Liver (tissue), 9 donors: ENCODE measurements around the gene NDUFA7. TPM values are rescaled to one million over a fixed set of nuclear protein-coding genes. Genes with fewer than 3 reads are reported as not detected.
A peak's percentile ranks its signal among the peaks of the same experiment; 100 is the strongest.

Experiments used
- DNase-seq: peaks from one replicate; pipeline ENCODE4 v3.0.0-alpha.2; 2017; ENCODE audit warnings: low spot score
- H3K27ac ChIP-seq, 2 donors: one replicate each; pipeline ENCODE4 v1.7.0; 2013; ENCODE audit warnings: inconsistent platforms in 2 of 2, low read length in 2 of 2, control low read depth in 1 of 2, low read depth in 1 of 2, mild to moderate bottlenecking in 1 of 2
- H3K27me3 ChIP-seq, 4 donors: one replicate each; pipeline versions ENCODE4 v1.6.1 to v1.7.0; 2013; ENCODE audit warnings: low read length in 3 of 4, inconsistent platforms in 1 of 4, mild to moderate bottlenecking in 1 of 4, moderate library complexity in 1 of 4; ENCODE audit not compliant: control insufficient read depth in 4 of 4, insufficient read depth in 4 of 4
- H3K36me3 ChIP-seq, 4 donors: one replicate each; pipeline versions ENCODE4 v1.6.1 to v1.7.0; 2013; ENCODE audit warnings: low read length in 3 of 4, mild to moderate bottlenecking in 3 of 4, low read depth in 1 of 4, moderate library complexity in 1 of 4; ENCODE audit not compliant: control insufficient read depth in 4 of 4, insufficient read depth in 3 of 4
- H3K4me1 ChIP-seq, 4 donors: one replicate each; pipeline versions ENCODE4 v1.6.1 to v1.7.0; 2013; ENCODE audit warnings: low read length in 3 of 4, mild to moderate bottlenecking in 3 of 4, moderate library complexity in 1 of 4; ENCODE audit not compliant: control insufficient read depth in 4 of 4, insufficient read depth in 4 of 4
- H3K4me3 ChIP-seq, 3 donors: one replicate each; pipeline versions ENCODE4 v1.6.1 to v1.7.0; 2013; ENCODE audit warnings: low read length in 3 of 3, control low read depth in 1 of 3, low read depth in 1 of 3, mild to moderate bottlenecking in 1 of 3
- H3K9ac ChIP-seq, 2 donors: one replicate each; pipeline ENCODE4 v1.7.0; 2013; ENCODE audit warnings: low read length in 2 of 2, mild to moderate bottlenecking in 2 of 2, moderate library complexity in 2 of 2, control low read depth in 1 of 2, low read depth in 1 of 2
- H3K9me3 ChIP-seq, 4 donors: one replicate each; pipeline versions ENCODE4 v1.6.1 to v1.7.0; 2013; ENCODE audit warnings: low read length in 3 of 4; ENCODE audit not compliant: control insufficient read depth in 4 of 4
- EGR1 ChIP-seq, 2 donors: IDR thresholded peaks; 2 replicates each; pipeline ENCODE4 v1.6.1; 2016 to 2018; ENCODE audit warnings: antibody characterized with exemption in 2 of 2, low read depth in 2 of 2
- FOXA1 ChIP-seq: IDR thresholded peaks from 2 replicates; pipeline ENCODE4 v1.6.1; 2016; ENCODE audit warnings: antibody characterized with exemption
- FOXA2 ChIP-seq: IDR thresholded peaks from 2 replicates; pipeline ENCODE4 v1.6.1; 2016; ENCODE audit warnings: antibody characterized with exemption
- GABPA ChIP-seq, 2 donors: IDR thresholded peaks in 1 of 2; conservative IDR thresholded peaks in 1 of 2; 2 replicates each; pipeline ENCODE4 v1.6.1; 2016; ENCODE audit warnings: antibody characterized with exemption in 2 of 2, mild to moderate bottlenecking in 1 of 2, moderate library complexity in 1 of 2
- HNF4G ChIP-seq: IDR thresholded peaks from 2 replicates; pipeline ENCODE4 v1.6.1; 2016; ENCODE audit warnings: antibody characterized with exemption
- JUND ChIP-seq, 2 donors: IDR thresholded peaks; 2 replicates each; pipeline ENCODE4 v1.6.1; 2016; ENCODE audit warnings: antibody characterized with exemption in 2 of 2
- MAX ChIP-seq: IDR thresholded peaks from 2 replicates; pipeline ENCODE4 v1.6.1; 2016; ENCODE audit warnings: antibody characterized with exemption
- NR2F2 ChIP-seq: IDR thresholded peaks from 2 replicates; pipeline ENCODE4 v1.6.1; 2016; ENCODE audit warnings: antibody characterized with exemption
- RAD21 ChIP-seq, 2 donors: IDR thresholded peaks; 2 replicates each; pipeline ENCODE4 v1.6.1; 2016; ENCODE audit warnings: antibody characterized with exemption in 2 of 2, mild to moderate bottlenecking in 2 of 2
- RXRA ChIP-seq, 2 donors: IDR thresholded peaks; 2 replicates each; pipeline ENCODE4 v1.6.1; 2017 to 2018; ENCODE audit warnings: antibody characterized with exemption in 2 of 2, mild to moderate bottlenecking in 1 of 2
- SP1 ChIP-seq: IDR thresholded peaks from 2 replicates; pipeline ENCODE4 v1.6.1; 2018; ENCODE audit warnings: antibody characterized with exemption, mild to moderate bottlenecking
- TAF1 ChIP-seq: conservative IDR thresholded peaks from 2 replicates; pipeline ENCODE4 v1.6.1; 2016; ENCODE audit warnings: antibody characterized with exemption, mild to moderate bottlenecking
- YY1 ChIP-seq: IDR thresholded peaks from 2 replicates; pipeline ENCODE4 v1.6.1; 2016; ENCODE audit warnings: antibody characterized with exemption, mild to moderate bottlenecking
- WGBS: extraction: QIAGEN DNeasy Blood & Tissue Kit; methylation state at CpG from one replicate; pipeline ENCODE4 v1.1.7; 2013; 5-methylcytosine and 5-hydroxymethylcytosine counted together
- polyA plus RNA-seq, 2 donors: library from polyadenylated mRNA; stranded (reverse) in 1 of 2; unstranded in 1 of 2; fragments of 200-250 nt in 1 of 2; fragments of >200 nt in 1 of 2; fragmentation: Nextera tagmentation in 1 of 2; extraction: Ambion mirVana in 1 of 2; gene quantifications; one replicate each; pipeline versions ENCODE4 v1.2.1 to v1.2.3, GENCODE V29; 2013 to 2015
- total RNA-seq, 2 donors: library from RNA; depleted of rRNA; stranded (reverse); fragments of >200 nt; gene quantifications; one replicate each; pipeline ENCODE4 v1.2.3, GENCODE V29; 2014
- TF ChIP-seq, protein P1 (sequence below): IDR thresholded peaks from 2 replicates; pipeline ENCODE4 v1.6.1; 2016; ENCODE audit warnings: antibody characterized with exemption, mild to moderate bottlenecking
- TF ChIP-seq, protein P2 (sequence below): IDR thresholded peaks from 2 replicates; pipeline ENCODE4 v1.6.1; 2016; ENCODE audit warnings: antibody characterized with exemption
- TF ChIP-seq, protein P3 (sequence below): IDR thresholded peaks from 2 replicates; pipeline ENCODE4 v1.6.1; 2016; ENCODE audit warnings: antibody characterized with exemption
- TF ChIP-seq, protein P4 (sequence below): fragments of 150-350 bp; IDR thresholded peaks from 2 replicates; pipeline ENCODE4 v1.5.1; 2017; ENCODE audit warnings: improper control_type of control experiment, low read depth, low read length; ENCODE audit not compliant: missing input control
- donor health status: healthy.
- donor health status: healthy.
- donor health status: healthy.
- donor health status: healthy.
- donor health status: healthy.

Gene NDUFA7
- total and polyA plus RNA-seq, 4 donors: 19.6 to 101 (median 55.7) TPM

DNA sequence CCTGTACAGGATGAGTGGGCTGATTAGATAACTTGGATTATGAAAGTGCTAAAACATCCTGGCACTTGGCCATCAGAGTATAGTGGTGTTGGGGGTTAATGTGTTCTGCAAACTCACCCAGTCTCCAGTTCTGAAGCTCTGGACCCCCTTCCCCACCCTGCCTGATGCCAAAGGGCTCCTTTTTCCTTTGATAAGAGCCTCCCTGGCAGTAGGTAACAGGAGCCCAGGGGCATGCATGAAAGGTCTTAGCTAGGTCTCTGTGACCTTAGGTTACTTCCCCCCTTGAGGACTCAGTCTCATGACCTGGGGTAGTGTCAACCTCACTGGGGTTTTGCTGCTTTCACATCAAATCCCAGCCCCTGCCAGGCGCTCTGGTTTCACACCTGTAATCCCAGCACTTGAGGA lies 2.6 kb upstream of the NDUFA7 start (continued):
- no peak for TF ChIP-seq GABPA (IDR thresholded peaks at IDR 0.05 in 1 of 2, conservative IDR thresholded peaks at IDR 0.05 in 1 of 2)
- TF ChIP-seq NR2F2: no peak
- TF ChIP-seq RAD21 (IDR thresholded peaks at IDR 0.05): no peak
- TF ChIP-seq EGR1 (IDR thresholded peaks at IDR 0.05; ENCODE audit: low read depth in 2 of 2): no peak

- no peak for TF ChIP-seq TAF1
- TF ChIP-seq YY1: no peak
- TF ChIP-seq, protein P1, sequence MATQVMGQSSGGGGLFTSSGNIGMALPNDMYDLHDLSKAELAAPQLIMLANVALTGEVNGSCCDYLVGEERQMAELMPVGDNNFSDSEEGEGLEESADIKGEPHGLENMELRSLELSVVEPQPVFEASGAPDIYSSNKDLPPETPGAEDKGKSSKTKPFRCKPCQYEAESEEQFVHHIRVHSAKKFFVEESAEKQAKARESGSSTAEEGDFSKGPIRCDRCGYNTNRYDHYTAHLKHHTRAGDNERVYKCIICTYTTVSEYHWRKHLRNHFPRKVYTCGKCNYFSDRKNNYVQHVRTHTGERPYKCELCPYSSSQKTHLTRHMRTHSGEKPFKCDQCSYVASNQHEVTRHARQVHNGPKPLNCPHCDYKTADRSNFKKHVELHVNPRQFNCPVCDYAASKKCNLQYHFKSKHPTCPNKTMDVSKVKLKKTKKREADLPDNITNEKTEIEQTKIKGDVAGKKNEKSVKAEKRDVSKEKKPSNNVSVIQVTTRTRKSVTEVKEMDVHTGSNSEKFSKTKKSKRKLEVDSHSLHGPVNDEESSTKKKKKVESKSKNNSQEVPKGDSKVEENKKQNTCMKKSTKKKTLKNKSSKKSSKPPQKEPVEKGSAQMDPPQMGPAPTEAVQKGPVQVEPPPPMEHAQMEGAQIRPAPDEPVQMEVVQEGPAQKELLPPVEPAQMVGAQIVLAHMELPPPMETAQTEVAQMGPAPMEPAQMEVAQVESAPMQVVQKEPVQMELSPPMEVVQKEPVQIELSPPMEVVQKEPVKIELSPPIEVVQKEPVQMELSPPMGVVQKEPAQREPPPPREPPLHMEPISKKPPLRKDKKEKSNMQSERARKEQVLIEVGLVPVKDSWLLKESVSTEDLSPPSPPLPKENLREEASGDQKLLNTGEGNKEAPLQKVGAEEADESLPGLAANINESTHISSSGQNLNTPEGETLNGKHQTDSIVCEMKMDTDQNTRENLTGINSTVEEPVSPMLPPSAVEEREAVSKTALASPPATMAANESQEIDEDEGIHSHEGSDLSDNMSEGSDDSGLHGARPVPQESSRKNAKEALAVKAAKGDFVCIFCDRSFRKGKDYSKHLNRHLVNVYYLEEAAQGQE: no peak
- TF ChIP-seq, protein P2, sequence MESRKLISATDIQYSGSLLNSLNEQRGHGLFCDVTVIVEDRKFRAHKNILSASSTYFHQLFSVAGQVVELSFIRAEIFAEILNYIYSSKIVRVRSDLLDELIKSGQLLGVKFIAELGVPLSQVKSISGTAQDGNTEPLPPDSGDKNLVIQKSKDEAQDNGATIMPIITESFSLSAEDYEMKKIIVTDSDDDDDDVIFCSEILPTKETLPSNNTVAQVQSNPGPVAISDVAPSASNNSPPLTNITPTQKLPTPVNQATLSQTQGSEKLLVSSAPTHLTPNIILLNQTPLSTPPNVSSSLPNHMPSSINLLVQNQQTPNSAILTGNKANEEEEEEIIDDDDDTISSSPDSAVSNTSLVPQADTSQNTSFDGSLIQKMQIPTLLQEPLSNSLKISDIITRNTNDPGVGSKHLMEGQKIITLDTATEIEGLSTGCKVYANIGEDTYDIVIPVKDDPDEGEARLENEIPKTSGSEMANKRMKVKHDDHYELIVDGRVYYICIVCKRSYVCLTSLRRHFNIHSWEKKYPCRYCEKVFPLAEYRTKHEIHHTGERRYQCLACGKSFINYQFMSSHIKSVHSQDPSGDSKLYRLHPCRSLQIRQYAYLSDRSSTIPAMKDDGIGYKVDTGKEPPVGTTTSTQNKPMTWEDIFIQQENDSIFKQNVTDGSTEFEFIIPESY: no peak
- no peak for TF ChIP-seq RAD21 (IDR thresholded peaks at IDR 0.05)
Measured at GRCh38 chr19:8322638-8322997, 1.4 kb upstream of the NDUFA7 start.

DNA sequence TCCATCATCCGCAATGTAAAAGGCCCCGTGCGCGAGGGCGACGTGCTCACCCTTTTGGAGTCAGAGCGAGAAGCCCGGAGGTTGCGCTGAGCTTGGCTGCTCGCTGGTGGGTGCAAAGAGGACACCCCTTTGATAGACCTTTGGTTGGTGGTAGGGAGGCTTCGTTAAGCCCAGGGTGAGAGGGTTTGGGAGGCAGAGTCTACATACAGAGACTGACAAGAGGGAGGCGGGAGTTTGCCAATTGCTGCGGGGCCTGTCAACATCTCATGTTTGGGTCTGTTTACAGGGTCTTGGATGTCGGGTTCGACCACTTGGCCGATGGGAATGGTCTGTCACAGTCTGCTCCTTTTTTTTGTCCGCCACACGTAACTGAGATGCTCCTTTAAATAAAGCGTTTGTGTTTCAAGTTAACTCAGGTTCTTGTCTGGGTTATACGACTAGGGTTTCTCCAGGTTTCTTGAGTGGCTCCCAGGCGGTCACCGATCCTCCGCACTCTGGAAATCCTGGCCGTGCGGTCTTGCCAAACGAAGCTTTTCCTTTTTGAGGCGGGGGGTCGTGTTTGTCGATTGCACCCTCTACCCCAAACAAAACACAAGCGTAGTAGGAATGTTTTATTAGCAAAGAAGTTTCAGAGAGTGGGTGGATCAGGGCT lies 937 bp upstream of the NDUFA7 start:
- peak overlapping the region; percentile 88 to 89 for H3K27ac ChIP-seq
- TF ChIP-seq MAX (no peak), HNF4G (no peak), GABPA (IDR thresholded peaks at IDR 0.05 in 1 of 2, conservative IDR thresholded peaks at IDR 0.05 in 1 of 2) (no peak), FOXA2 (no peak), TAF1 (no peak), RAD21 (IDR thresholded peaks at IDR 0.05) (no peak), EGR1 (IDR thresholded peaks at IDR 0.05; ENCODE audit: low read depth in 2 of 2) (no peak), RXRA (IDR thresholded peaks at IDR 0.05) (no peak), SP1 (no peak), YY1 (no peak), FOXA1 (no peak), JUND (IDR thresholded peaks at IDR 0.05) (no peak), NR2F2 (no peak)
- TF ChIP-seq, protein P3, sequence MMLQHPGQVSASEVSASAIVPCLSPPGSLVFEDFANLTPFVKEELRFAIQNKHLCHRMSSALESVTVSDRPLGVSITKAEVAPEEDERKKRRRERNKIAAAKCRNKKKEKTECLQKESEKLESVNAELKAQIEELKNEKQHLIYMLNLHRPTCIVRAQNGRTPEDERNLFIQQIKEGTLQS: no peak
- TF ChIP-seq, protein P2: no peak
- TF ChIP-seq, protein P4, sequence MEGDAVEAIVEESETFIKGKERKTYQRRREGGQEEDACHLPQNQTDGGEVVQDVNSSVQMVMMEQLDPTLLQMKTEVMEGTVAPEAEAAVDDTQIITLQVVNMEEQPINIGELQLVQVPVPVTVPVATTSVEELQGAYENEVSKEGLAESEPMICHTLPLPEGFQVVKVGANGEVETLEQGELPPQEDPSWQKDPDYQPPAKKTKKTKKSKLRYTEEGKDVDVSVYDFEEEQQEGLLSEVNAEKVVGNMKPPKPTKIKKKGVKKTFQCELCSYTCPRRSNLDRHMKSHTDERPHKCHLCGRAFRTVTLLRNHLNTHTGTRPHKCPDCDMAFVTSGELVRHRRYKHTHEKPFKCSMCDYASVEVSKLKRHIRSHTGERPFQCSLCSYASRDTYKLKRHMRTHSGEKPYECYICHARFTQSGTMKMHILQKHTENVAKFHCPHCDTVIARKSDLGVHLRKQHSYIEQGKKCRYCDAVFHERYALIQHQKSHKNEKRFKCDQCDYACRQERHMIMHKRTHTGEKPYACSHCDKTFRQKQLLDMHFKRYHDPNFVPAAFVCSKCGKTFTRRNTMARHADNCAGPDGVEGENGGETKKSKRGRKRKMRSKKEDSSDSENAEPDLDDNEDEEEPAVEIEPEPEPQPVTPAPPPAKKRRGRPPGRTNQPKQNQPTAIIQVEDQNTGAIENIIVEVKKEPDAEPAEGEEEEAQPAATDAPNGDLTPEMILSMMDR: no peak

More at GRCh38 chr19:8322638-8322997, 1.4 kb upstream of the NDUFA7 start:
- H3K4me1 ChIP-seq: peaks cover 13 to 35% (median 24%) of the 10 kb centered on the region in 4 donors
- WGBS: 73% methylated on average over 7 of the region's 7 CpGs
- DNase-seq: no peak
- H3K27ac ChIP-seq: no peak overlapping the region
- H3K9me3 ChIP-seq: no peaks in the 10 kb centered on the region
- peaks cover 0 to 8% (median 4%) of the 10 kb centered on the region in 4 donors for H3K36me3 ChIP-seq
- H3K27me3 ChIP-seq: no peaks in the 10 kb centered on the region
- H3K4me3 ChIP-seq: peak overlapping the region in 2 of 3 donors; percentile 27 to 93
- no peak overlapping the region for H3K9ac ChIP-seq

More for the DNA sequence above, 937 bp upstream of the NDUFA7 start:
- Histone ChIP-seq H3K9ac (peak overlapping the region; percentile 81 to 96), H3K4me3 (peak overlapping the region; percentile 90 to 94 (median 93)), H3K36me3 (peaks cover 0 to 8% (median 4%) of the 10 kb centered on the region in 4 donors), H3K27me3 (no peaks in the 10 kb centered on the region), H3K4me1 (peaks cover 13 to 35% (median 24%) of the 10 kb centered on the region in 4 donors), H3K9me3 (no peaks in the 10 kb centered on the region)
- no peak for DNase-seq
- 25% methylated on average over 30 of the region's 30 CpGs for WGBS
